Neural cell (in vitro differentiated cells): Measurements from ENCODE around the gene ASCC1. TPM values are rescaled to one million over a fixed set of nuclear protein-coding genes. Genes with fewer than 3 reads are reported as not detected.

ENCODE experiments used
- H2AFZ ChIP-seq: fragments of 200-600, 300-800 bp; sonication (generic), shearing (Covaris generic); 2 replicates; pipeline ENCODE4 v1.6.0; 2014; ENCODE audit warnings: low read depth, mild to moderate bottlenecking, antibody characterized with exemption, low read length, moderate library complexity
- H3F3A ChIP-seq: fragments of 200-600 bp; shearing (Covaris generic); 2 replicates; pipeline ENCODE4 v1.6.1; 2016; ENCODE audit warnings: mild to moderate bottlenecking, moderate library complexity, mixed read lengths, antibody characterized with exemption, low read length; ENCODE audit not compliant: insufficient read depth, poor library complexity, severe bottlenecking
- H3K27ac ChIP-seq: fragments of 200-600, 300-800 bp; sonication (generic), shearing (Covaris generic); 2 replicates; pipeline ENCODE4 v1.5.1; 2014; ENCODE audit warnings: mild to moderate bottlenecking, low read length, moderate library complexity
- H3K27me3 ChIP-seq: fragments of 300-800, 200-600 bp; sonication (generic), shearing (Covaris generic); 2 replicates; pipeline ENCODE4 v1.6.0; 2014; ENCODE audit warnings: mild to moderate bottlenecking, low read depth, low read length, moderate library complexity; ENCODE audit not compliant: insufficient read depth
- H3K36me3 ChIP-seq: fragments of 300-800, 200-600 bp; sonication (generic), shearing (Covaris generic); 2 replicates; pipeline ENCODE4 v1.5.1; 2014; ENCODE audit warnings: mild to moderate bottlenecking, antibody characterized with exemption, low read length, moderate library complexity; ENCODE audit not compliant: insufficient read depth
- H3K4me2 ChIP-seq: fragments of 300-800, 200-600 bp; sonication (generic), shearing (Covaris generic); 2 replicates; pipeline ENCODE4 v1.6.0; 2014; ENCODE audit warnings: mild to moderate bottlenecking, low read length
- H3K4me3 ChIP-seq: fragments of 300-800, 200-600 bp; sonication (generic), shearing (Covaris generic); 2 replicates; pipeline ENCODE4 v1.5.1; 2014; ENCODE audit warnings: mild to moderate bottlenecking, low read length, moderate library complexity
- H3K79me2 ChIP-seq: fragments of 200-600 bp; shearing (Covaris generic); replicated peaks from 2 replicates; pipeline ENCODE4 v1.6.0; 2014; ENCODE audit warnings: mild to moderate bottlenecking, low read length, moderate library complexity; ENCODE audit not compliant: insufficient read depth
- H3K9ac ChIP-seq: fragments of 300-800, 200-600 bp; sonication (generic), shearing (Covaris generic); 2 replicates; pipeline ENCODE4 v1.6.1; 2016; ENCODE audit warnings: mild to moderate bottlenecking, low read length, mixed read lengths
- H3K9me2 ChIP-seq: fragments of 200-600 bp; shearing (Covaris generic); 2 replicates; pipeline ENCODE4 v1.6.1; 2016; ENCODE audit warnings: mild to moderate bottlenecking, low read length, mixed read lengths; ENCODE audit not compliant: insufficient read depth
- H3K9me3 ChIP-seq: fragments of 200-600, 300-800 bp; sonication (generic), shearing (Covaris generic); 2 replicates; pipeline ENCODE4 v1.6.1; 2016; ENCODE audit warnings: mild to moderate bottlenecking, mixed run types, low read length, moderate library complexity, mixed read lengths
- H4K20me1 ChIP-seq: fragments of 200-600 bp; shearing (Covaris generic); 2 replicates; pipeline ENCODE4 v1.6.1; 2016; ENCODE audit warnings: mild to moderate bottlenecking, mixed run types; ENCODE audit not compliant: insufficient read depth
- EP300 ChIP-seq: fragments of 450-650 bp; conservative IDR thresholded peaks from 2 replicates; pipeline ENCODE4 v1.6.1; 2014; ENCODE audit warnings: antibody characterized with exemption, mild to moderate bottlenecking, moderate library complexity; ENCODE audit not compliant: poor library complexity, severe bottlenecking
- EZH2 ChIP-seq: fragments of 200-600, 300-800 bp; shearing (Covaris generic), sonication (generic); IDR thresholded peaks from 2 replicates; pipeline ENCODE4 v1.6.1; 2014; ENCODE audit warnings: antibody characterized with exemption, low read length, borderline replicate concordance, mild to moderate bottlenecking; ENCODE audit not compliant: insufficient read depth, poor library complexity, severe bottlenecking
- MXI1 ChIP-seq: fragments of 450-650 bp; conservative IDR thresholded peaks from 2 replicates; pipeline ENCODE4 v1.6.1; 2014; ENCODE audit warnings: antibody characterized with exemption, mild to moderate bottlenecking; ENCODE audit not compliant: poor library complexity, severe bottlenecking
- POLR2AphosphoS5 ChIP-seq: IDR thresholded peaks from 2 replicates; pipeline ENCODE4 v1.6.1; 2012
- RAD21 ChIP-seq: fragments of 450-650 bp; conservative IDR thresholded peaks from 2 replicates; pipeline ENCODE4 v1.6.1; 2014; ENCODE audit warnings: antibody characterized with exemption, mild to moderate bottlenecking, moderate library complexity
- SMC3 ChIP-seq: fragments of 450-650 bp; conservative IDR thresholded peaks from 2 replicates; pipeline ENCODE4 v1.6.1; 2014; ENCODE audit warnings: antibody characterized with exemption, mild to moderate bottlenecking, moderate library complexity; ENCODE audit not compliant: poor library complexity
- TAF1 ChIP-seq: IDR thresholded peaks from 2 replicates; pipeline ENCODE4 v1.6.1; 2012; ENCODE audit warnings: low read depth
- polyA plus RNA-seq: library from polyadenylated mRNA; depleted of rRNA; stranded (reverse); fragments of >200 nt; gene quantifications from 2 replicates; pipeline ENCODE4 v1.2.3, GENCODE V29; 2014
- TF ChIP-seq, protein P1 (sequence below): IDR thresholded peaks from 2 replicates; pipeline ENCODE4 v1.6.1; 2012; ENCODE audit warnings: borderline replicate concordance
- TF ChIP-seq, protein P2 (sequence below): fragments of 450-650 bp; IDR thresholded peaks from 2 replicates; pipeline ENCODE4 v1.5.1; 2014; ENCODE audit warnings: antibody characterized with exemption, mild to moderate bottlenecking, moderate library complexity; ENCODE audit not compliant: poor library complexity, severe bottlenecking

ASCC1 gene
- polyA plus RNA-seq, 1 donor from 2014 or later = 39.6 TPM

GRCh38 chr10:72058347-72058898 lies 157.7 kb downstream of the ASCC1 start:
- no peaks in the 10 kb centered on the region for H3K9me2 ChIP-seq
- no peaks in the 10 kb centered on the region for H4K20me1 ChIP-seq
- no peak overlapping the region for H3K4me2 ChIP-seq
- H2AFZ ChIP-seq = no peak overlapping the region
- H3K27me3 ChIP-seq = no peaks in the 10 kb centered on the region
- no peak overlapping the region for H3K9ac ChIP-seq
- H3K36me3 ChIP-seq = no peaks in the 10 kb centered on the region
- H3K4me3 ChIP-seq = no peak overlapping the region
- H3K9me3 ChIP-seq = no peaks in the 10 kb centered on the region
- TF ChIP-seq TAF1 (no peak), EP300 (no peak), MXI1 (no peak), RAD21 (no peak), POLR2AphosphoS5 (no peak), SMC3 (no peak), EZH2 (no peak)
- TF ChIP-seq, protein P1, sequence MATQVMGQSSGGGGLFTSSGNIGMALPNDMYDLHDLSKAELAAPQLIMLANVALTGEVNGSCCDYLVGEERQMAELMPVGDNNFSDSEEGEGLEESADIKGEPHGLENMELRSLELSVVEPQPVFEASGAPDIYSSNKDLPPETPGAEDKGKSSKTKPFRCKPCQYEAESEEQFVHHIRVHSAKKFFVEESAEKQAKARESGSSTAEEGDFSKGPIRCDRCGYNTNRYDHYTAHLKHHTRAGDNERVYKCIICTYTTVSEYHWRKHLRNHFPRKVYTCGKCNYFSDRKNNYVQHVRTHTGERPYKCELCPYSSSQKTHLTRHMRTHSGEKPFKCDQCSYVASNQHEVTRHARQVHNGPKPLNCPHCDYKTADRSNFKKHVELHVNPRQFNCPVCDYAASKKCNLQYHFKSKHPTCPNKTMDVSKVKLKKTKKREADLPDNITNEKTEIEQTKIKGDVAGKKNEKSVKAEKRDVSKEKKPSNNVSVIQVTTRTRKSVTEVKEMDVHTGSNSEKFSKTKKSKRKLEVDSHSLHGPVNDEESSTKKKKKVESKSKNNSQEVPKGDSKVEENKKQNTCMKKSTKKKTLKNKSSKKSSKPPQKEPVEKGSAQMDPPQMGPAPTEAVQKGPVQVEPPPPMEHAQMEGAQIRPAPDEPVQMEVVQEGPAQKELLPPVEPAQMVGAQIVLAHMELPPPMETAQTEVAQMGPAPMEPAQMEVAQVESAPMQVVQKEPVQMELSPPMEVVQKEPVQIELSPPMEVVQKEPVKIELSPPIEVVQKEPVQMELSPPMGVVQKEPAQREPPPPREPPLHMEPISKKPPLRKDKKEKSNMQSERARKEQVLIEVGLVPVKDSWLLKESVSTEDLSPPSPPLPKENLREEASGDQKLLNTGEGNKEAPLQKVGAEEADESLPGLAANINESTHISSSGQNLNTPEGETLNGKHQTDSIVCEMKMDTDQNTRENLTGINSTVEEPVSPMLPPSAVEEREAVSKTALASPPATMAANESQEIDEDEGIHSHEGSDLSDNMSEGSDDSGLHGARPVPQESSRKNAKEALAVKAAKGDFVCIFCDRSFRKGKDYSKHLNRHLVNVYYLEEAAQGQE = no peak
- TF ChIP-seq, protein P2, sequence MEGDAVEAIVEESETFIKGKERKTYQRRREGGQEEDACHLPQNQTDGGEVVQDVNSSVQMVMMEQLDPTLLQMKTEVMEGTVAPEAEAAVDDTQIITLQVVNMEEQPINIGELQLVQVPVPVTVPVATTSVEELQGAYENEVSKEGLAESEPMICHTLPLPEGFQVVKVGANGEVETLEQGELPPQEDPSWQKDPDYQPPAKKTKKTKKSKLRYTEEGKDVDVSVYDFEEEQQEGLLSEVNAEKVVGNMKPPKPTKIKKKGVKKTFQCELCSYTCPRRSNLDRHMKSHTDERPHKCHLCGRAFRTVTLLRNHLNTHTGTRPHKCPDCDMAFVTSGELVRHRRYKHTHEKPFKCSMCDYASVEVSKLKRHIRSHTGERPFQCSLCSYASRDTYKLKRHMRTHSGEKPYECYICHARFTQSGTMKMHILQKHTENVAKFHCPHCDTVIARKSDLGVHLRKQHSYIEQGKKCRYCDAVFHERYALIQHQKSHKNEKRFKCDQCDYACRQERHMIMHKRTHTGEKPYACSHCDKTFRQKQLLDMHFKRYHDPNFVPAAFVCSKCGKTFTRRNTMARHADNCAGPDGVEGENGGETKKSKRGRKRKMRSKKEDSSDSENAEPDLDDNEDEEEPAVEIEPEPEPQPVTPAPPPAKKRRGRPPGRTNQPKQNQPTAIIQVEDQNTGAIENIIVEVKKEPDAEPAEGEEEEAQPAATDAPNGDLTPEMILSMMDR = no peak
- no peaks in the 10 kb centered on the region for H3F3A ChIP-seq
- H3K27ac ChIP-seq = no peak overlapping the region
- H3K79me2 ChIP-seq = no peaks in the 10 kb centered on the region

DNA sequence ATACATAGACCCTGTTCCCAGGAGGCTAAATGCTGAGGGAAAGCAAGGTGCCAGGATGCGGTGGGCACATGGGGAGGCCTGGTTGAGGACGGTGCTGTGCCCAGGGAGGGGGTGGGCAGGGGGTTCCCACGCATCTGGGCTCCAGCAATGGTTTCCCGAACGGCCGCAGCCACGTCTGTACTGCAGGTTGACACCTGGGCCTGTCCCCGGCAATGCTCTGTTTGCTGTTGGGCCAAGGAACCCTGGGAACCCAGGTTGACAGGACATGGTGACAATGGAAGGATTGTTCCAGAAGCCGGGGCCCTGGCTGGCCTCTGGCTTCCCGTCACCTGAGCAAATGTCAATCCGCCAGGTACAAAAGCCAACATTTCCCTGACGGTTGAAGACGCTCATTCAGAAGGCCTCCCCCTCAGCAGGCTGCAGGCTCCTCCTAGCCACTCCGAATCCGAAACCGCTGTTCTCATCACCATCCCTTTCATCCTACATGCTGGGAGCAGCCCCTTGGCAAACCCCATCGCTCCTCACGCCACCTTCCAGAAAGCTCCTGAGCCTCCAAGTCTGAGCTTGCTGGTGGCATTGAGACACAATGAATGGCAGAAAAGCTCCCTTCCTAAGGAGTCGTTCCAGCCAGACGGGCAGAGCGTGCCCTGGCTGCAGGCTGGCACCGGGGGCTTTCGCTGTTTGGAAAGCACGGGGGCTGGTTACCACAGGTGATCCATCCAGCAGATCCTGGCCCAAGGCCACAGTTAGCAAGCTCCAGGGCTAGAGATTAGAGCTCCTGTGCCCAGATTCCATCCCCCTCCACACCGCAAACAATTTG lies 158.9 kb downstream of the ASCC1 start:
- H3K9ac ChIP-seq = no peak overlapping the region
- H3K27me3 ChIP-seq = no peaks in the 10 kb centered on the region
- H3K4me2 ChIP-seq = no peak overlapping the region
- H3K9me2 ChIP-seq = no peaks in the 10 kb centered on the region
- H3K79me2 ChIP-seq = no peaks in the 10 kb centered on the region
- TF ChIP-seq TAF1 = no peak
- TF ChIP-seq POLR2AphosphoS5 = no peak
- TF ChIP-seq SMC3 = no peak
- TF ChIP-seq, protein P1 = no peak
- TF ChIP-seq EP300 = no peak
- TF ChIP-seq RAD21 = no peak
- TF ChIP-seq MXI1 = no peak
- H3K4me3 ChIP-seq = no peak overlapping the region
- no peak overlapping the region for H2AFZ ChIP-seq
- H3F3A ChIP-seq = no peaks in the 10 kb centered on the region
- no peaks in the 10 kb centered on the region for H4K20me1 ChIP-seq
- no peak overlapping the region for H3K27ac ChIP-seq
- no peaks in the 10 kb centered on the region for H3K36me3 ChIP-seq
- H3K9me3 ChIP-seq = no peaks in the 10 kb centered on the region
